Breast epithelium (tissue), 3 donors: Measurements from ENCODE around the gene MYEOV.

Experiments used
- POLR2A ChIP-seq: fragments of 450-650 bp; IDR thresholded peaks from one replicate; pipeline ENCODE4 v1.6.1; 2016; ENCODE audit warnings: antibody characterized with exemption, mild to moderate bottlenecking, moderate library complexity
- TF ChIP-seq, protein P1 (sequence below), 3 donors: fragments of 450-650 bp; IDR thresholded peaks; one replicate each; pipeline ENCODE4 v1.5.1; 2016 to 2017; ENCODE audit warnings: antibody characterized with exemption in 3 of 3, mild to moderate bottlenecking in 3 of 3, moderate library complexity in 3 of 3

DNA sequence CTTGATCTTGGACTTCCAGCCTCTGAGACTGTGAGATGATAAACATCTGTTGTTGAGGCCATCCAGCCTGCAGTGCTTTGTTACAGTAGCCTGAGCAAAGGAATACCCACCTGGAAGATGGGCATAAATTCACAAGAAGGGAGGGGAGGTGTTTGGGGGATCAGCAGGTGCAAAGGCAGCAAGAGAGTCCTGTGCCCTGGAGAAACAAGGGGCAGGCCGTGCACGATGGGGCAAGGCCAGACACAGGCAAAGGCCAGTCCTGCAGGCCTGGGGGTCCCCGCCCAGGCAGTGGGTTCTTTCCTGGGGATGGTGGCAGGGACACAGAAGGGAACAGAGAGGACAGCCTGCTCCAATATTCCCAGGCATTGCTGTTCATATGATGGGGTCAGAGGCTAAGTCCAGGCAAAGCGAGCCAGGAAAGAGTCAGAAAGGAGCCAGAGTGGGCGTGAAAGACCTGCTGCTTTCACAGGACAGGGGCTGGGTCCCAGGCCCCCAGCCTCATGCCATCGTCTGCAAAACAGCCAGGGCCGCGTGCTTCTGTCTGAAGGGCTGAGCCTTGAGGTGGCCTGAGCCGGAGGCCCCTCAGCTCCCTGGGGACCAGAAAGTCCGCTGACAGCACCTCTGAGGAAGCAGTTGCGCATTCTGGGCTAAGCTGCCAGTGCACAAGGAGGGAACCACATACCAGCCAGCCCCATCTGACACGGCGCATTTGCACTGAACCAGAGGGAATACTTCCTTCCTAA is 48.8 kb downstream of the MYEOV start:
- no peak for TF ChIP-seq POLR2A
- TF ChIP-seq, protein P1, sequence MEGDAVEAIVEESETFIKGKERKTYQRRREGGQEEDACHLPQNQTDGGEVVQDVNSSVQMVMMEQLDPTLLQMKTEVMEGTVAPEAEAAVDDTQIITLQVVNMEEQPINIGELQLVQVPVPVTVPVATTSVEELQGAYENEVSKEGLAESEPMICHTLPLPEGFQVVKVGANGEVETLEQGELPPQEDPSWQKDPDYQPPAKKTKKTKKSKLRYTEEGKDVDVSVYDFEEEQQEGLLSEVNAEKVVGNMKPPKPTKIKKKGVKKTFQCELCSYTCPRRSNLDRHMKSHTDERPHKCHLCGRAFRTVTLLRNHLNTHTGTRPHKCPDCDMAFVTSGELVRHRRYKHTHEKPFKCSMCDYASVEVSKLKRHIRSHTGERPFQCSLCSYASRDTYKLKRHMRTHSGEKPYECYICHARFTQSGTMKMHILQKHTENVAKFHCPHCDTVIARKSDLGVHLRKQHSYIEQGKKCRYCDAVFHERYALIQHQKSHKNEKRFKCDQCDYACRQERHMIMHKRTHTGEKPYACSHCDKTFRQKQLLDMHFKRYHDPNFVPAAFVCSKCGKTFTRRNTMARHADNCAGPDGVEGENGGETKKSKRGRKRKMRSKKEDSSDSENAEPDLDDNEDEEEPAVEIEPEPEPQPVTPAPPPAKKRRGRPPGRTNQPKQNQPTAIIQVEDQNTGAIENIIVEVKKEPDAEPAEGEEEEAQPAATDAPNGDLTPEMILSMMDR (IDR thresholded peaks at IDR 0.05) = no peak
